GM12878 (cell line): Measurements from ENCODE around the gene SRRD.

Experiments used
- CTCF ChIP-seq, 3 experiments: IDR thresholded peaks in 2 of 3; conservative IDR thresholded peaks in 1 of 3; 2 replicates each; pipeline ENCODE4 v1.5.1; 2011; ENCODE audit warnings: low read depth in 3 of 3, low read length in 3 of 3, mild to moderate bottlenecking in 3 of 3, control low read depth in 2 of 3, moderate library complexity in 2 of 3, inconsistent platforms in 1 of 3, mixed read lengths in 1 of 3; ENCODE audit not compliant: control insufficient read depth in 2 of 3, insufficient read depth in 1 of 3; ENCODE audit errors: extremely low read depth in 1 of 3
- EGR1 ChIP-seq, 2 experiments: IDR thresholded peaks; 1 replicate in 1 of 2; 2 replicates in 1 of 2; pipeline ENCODE4 v1.6.1; 2011 to 2012; ENCODE audit warnings: low read depth in 2 of 2, low read length in 2 of 2, borderline replicate concordance in 1 of 2, mild to moderate bottlenecking in 1 of 2, moderate library complexity in 1 of 2

GRCh38 chr22:26471522-26471921 is 12.2 kb upstream of the SRRD start:
- TF ChIP-seq CTCF (IDR thresholded peaks at IDR 0.05 in 2 of 3, conservative IDR thresholded peaks at IDR 0.05 in 1 of 3; ENCODE audit: control insufficient read depth in 2 of 3, extremely low read depth in 1 of 3, insufficient read depth in 1 of 3, low read depth in 3 of 3, low read length in 3 of 3) (no peak), EGR1 (IDR thresholded peaks at IDR 0.05; ENCODE audit: borderline replicate concordance in 1 of 2, low read depth in 2 of 2, low read length in 2 of 2) (no peak)
